AG10803 (cell line): ENCODE measurements around the gene CDR2.

ENCODE experiments used
- DNase-seq: peaks from one replicate; pipeline ENCODE4 v3.0.0; 2010; ENCODE audit warnings: low read depth
- H3K4me3 ChIP-seq: 2 replicates; pipeline ENCODE4 v1.5.1; 2011; ENCODE audit warnings: mild to moderate bottlenecking, low read length, control low read depth
- TF ChIP-seq, protein P1 (sequence below): conservative IDR thresholded peaks from 2 replicates; pipeline ENCODE4 v1.5.1; 2011; ENCODE audit warnings: mild to moderate bottlenecking, low read length, control low read depth, inconsistent platforms

CDR2 gene

DNA sequence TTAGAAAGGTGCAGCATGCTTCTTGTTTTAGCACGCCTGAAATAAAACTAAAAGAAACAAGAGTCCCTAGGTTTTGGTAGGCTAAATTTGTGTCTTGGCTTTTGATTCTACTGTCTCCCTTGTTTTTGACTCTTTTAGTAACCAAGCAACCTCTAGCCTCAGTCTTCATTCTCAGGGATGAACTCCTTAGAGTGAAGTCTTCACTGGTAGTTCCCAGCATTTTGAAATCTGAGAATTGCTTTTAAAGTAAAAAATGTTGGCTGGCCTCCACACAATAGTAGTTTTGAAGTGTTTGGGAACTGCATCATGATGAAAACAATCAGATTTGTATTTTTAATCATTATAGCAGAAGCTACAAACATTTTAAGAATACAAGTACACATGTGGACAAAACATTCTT, 6.1 kb upstream of the CDR2 start:
- peak; percentile 65 for DNase-seq
- TF ChIP-seq, protein P1, sequence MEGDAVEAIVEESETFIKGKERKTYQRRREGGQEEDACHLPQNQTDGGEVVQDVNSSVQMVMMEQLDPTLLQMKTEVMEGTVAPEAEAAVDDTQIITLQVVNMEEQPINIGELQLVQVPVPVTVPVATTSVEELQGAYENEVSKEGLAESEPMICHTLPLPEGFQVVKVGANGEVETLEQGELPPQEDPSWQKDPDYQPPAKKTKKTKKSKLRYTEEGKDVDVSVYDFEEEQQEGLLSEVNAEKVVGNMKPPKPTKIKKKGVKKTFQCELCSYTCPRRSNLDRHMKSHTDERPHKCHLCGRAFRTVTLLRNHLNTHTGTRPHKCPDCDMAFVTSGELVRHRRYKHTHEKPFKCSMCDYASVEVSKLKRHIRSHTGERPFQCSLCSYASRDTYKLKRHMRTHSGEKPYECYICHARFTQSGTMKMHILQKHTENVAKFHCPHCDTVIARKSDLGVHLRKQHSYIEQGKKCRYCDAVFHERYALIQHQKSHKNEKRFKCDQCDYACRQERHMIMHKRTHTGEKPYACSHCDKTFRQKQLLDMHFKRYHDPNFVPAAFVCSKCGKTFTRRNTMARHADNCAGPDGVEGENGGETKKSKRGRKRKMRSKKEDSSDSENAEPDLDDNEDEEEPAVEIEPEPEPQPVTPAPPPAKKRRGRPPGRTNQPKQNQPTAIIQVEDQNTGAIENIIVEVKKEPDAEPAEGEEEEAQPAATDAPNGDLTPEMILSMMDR, result no peak
- H3K4me3 ChIP-seq, result no peak overlapping the region

DNA sequence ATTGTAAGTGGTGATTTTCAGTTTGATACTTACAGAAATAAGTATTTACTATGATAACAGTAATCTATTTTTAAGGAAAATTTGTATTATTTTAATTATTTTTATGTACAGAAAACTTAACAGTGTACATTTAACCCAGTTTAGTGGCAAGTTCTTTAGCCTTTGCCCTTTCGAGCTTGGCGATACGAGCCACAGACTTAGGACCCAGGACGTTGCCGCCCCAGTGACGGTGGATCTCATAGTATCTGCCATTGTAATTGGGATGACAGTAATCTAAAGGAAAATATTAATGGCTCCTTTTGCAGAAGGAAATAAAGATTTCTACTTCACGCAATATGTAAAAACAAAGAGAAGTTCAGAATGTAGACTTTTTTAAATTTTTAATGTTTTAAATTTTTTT, 5.2 kb upstream of the CDR2 start:
- no peak for DNase-seq
- no peak overlapping the region for H3K4me3 ChIP-seq
- TF ChIP-seq, protein P1, result no peak

DNA sequence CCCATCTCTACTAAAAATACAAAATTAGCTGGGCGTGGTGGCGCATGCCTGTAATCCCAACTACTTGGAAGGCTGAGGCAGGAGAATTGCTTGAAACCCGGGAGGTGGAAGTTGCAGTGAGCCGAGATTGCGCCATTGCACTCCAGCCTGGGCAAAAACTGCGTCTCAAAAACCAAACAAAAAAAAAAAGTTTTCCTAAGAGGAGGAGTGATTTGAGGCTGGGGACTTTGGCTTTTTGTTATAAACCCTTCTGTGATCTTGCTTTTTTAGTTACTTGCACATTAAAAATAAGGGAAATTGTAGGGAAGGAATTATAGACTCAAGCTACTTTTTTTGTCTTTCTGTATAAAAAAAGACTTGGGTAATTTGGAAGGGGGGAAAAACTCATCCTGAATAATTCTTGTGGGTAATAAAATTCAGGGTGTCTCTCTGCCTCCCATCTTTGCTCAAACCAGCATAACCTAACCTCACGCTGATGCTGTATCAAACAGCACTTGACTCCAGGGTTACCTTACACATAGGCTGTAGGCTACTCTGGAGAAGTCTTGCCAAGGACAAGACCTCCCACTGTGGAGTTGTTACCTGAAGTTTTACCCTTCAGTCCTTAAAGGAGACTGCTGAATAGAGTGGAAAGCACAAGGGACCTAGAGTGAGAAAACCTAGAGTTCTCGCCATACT, 1.7 kb upstream of the CDR2 start:
- TF ChIP-seq, protein P1, result no peak
- H3K4me3 ChIP-seq, result no peak overlapping the region

DNA sequence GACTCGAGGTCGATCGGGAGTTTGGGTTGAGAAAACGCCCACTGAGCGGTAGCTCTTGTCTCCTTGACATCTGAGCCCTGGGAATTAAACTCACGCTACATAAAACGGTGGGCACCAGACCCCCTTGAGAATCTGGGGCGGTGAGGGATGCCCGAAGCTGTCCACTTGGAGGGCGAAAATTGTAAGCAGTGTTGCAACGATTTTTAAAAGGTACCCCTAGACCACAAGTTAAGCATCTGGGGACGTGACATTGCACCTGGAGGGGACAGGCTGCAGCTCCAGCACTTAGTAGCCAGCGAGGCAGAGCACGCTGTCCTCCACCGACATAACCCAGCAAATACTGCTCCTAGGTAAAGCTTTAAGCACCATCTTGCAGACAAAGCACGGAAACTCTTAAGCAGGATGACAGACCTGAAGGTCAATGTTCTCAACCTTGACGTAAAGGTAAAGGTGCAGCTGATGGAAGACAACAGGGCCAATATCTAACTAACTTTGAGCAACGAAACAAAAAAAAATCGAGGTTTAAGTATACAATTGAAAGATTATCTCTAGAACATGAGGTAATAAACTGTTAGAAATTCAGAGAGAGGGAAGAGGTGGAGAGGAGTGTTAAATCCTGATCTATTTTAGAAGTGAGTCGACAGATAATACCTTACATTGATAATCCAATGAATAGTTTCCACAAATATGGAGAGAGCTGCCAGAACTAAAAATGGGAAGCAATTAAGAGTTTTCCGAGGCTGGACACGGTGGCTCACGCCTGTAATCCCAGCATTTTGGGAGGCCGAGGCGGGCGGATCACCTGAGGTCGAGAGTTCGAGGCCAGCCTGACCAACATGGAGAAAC, 921 bp upstream of the CDR2 start:
- DNase-seq, result no peak

More for the DNA sequence above, 1.7 kb upstream of the CDR2 start:
- no peak for DNase-seq

DNA sequence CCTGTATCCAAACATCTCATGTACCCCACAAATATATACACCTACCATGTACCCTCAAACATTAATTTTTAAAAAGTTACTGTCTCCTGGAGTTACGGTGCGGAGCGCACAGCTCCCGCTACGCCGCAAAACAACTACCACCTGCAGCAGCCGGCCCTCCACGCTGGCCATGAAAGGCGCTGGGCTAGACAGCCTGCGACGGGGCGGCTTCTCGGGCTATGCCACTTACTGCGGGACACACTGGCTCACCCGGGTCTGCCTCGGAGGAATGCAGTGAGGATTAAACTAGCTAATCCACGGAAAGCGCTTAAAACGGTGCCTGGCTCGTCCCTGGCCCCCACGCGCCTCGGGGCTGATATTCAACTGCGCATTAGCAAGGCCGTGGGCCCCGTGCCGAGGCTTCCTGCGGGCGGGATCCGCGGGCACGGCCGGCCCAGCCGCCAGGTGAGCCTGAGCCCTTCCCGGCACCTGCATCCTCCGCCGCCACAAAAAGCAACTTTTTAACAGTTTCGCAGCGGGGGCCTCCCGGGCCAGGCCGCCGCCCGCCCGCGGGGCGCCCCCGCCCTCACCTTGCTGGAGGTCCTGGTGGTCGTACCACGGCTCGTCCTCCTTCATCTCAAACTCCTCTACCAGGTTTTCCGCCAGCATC, 633 bp downstream of the CDR2 start:
- TF ChIP-seq, protein P1, result no peak
- no peak for DNase-seq
- peak overlapping the region; percentile 86 for H3K4me3 ChIP-seq

More for the DNA sequence above, 921 bp upstream of the CDR2 start:
- peak overlapping the region; percentile 76 for H3K4me3 ChIP-seq
- TF ChIP-seq, protein P1, result no peak

DNA sequence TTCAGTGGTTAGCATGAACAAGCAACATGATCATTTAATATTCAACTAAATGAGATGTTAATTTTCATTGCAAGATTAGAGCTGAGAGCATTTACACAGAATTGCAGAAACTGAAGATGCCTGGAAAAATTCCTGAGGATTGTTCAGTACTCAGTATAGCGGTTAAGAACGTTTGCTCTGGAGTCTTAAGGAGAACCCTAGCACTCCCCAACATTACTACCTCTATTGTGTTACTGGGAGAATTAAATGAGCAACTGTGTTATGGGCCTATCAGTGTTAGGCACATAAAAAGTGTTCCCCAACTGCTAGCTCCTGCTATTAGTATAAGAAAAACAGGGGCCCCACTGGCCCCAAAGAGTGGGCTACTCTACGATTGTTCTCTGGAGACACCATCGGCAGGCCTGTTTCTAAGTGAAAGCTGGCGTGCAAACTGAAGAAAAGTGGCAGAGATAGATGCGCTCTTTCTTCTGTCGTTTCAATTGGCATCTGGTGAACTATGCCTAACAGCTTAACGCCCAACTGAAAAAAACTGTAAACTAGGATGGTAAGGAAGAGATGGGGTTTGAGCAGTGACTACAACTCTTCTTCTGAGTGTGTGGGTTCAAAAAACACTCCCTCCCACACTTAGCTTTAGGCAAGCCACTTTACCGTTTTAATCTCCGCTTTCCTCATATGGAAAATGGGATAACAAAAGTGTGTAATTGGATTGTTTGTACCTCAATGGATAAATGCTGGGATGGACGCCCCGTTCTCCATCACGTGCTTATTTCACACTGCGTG, 1.3 kb downstream of the CDR2 start:
- peak overlapping the region; percentile 86 for H3K4me3 ChIP-seq
- DNase-seq, result no peak
- TF ChIP-seq, protein P1, result no peak
